AG08395 (cell line): Measurements from ENCODE around the gene ABI1.
A peak's percentile ranks its signal among the peaks of the same experiment; 100 is the strongest.
"Not testable (repeated sequence)": the region's sequence is repeated elsewhere in the genome, so short reads cannot be mapped to it uniquely, and the experiment has no call there.

ENCODE experiments used
- DNase-seq: peaks from one replicate; pipeline ENCODE4 v3.0.0; 2012; ENCODE audit warnings: mixed read lengths, low spot score

The ABI1 gene

GRCh38 chr10:26860443-26861204 is at the start of gene ABI1:
TSS of gene ABI1 (minus strand) at chr10:26860958. CDS start at chr10:26860863, 95 bp downstream.
- peak; percentile 97 for DNase-seq

- no peak for DNase-seq
Observed at GRCh38 chr10:26909753-26910152, 49.0 kb upstream of the ABI1 start.

- not testable (repeated sequence) for DNase-seq
Observed at GRCh38 chr10:26905253-26905781, 44.6 kb upstream of the ABI1 start.

- no peak for DNase-seq
Observed at GRCh38 chr10:26903431-26904217, 42.9 kb upstream of the ABI1 start.

- DNase-seq = not testable (repeated sequence)
Observed at GRCh38 chr10:26892306-26892923, 31.7 kb upstream of the ABI1 start.

GRCh38 chr10:26890956-26891355 is 30.2 kb upstream of the ABI1 start:
- DNase-seq = peak; percentile 17

GRCh38 chr10:26887611-26888215 is 27.0 kb upstream of the ABI1 start:
- DNase-seq = peak; percentile 12

GRCh38 chr10:26881600-26882331 is 21.0 kb upstream of the ABI1 start:
- DNase-seq = peak; percentile 69

- DNase-seq = no peak
Observed at GRCh38 chr10:26879744-26880143, 19.0 kb upstream of the ABI1 start.

- no peak for DNase-seq
Observed at GRCh38 chr10:26870766-26871165, 10.0 kb upstream of the ABI1 start.

- no peak for DNase-seq
Observed at GRCh38 chr10:26869528-26869927, 8.8 kb upstream of the ABI1 start.

GRCh38 chr10:26863351-26864076 is 2.8 kb upstream of the ABI1 start:
- DNase-seq = no peak

GRCh38 chr10:26861205-26861998 is 644 bp upstream of the ABI1 start:
- no peak for DNase-seq

- peak; percentile 53 for DNase-seq
Observed at GRCh38 chr10:26860102-26860442, 686 bp downstream of the ABI1 start.

GRCh38 chr10:26859241-26860101 is 1.3 kb downstream of the ABI1 start:
- DNase-seq = no peak

GRCh38 chr10:26858707-26859034 is 2.1 kb downstream of the ABI1 start:
- DNase-seq = no peak

GRCh38 chr10:26857991-26858706 is 2.6 kb downstream of the ABI1 start:
- DNase-seq = no peak

- DNase-seq = not testable (repeated sequence)
Observed at GRCh38 chr10:26857553-26857952, 3.2 kb downstream of the ABI1 start.
